KOPT-K1 (cell line): ENCODE measurements around the gene KRT77.

Experiments used
- H3K27ac ChIP-seq: fragments of 200-600 bp; sonication (generic); 2 replicates; pipeline ENCODE4 v1.5.1; 2016; ENCODE audit warnings: antibody characterized with exemption, mild to moderate bottlenecking, low read depth, low read length; ENCODE audit not compliant: poor library complexity, severe bottlenecking
- H3K36me3 ChIP-seq: fragments of 200-600 bp; sonication (generic); 2 replicates; pipeline ENCODE4 v1.5.1; 2017; ENCODE audit warnings: antibody characterized with exemption, mild to moderate bottlenecking, low read length, moderate library complexity; ENCODE audit not compliant: insufficient read depth
- H3K9me3 ChIP-seq: fragments of 200-600 bp; sonication (generic); 2 replicates; pipeline ENCODE4 v1.5.1; 2017; ENCODE audit warnings: antibody characterized with exemption, low read length, mild to moderate bottlenecking; ENCODE audit not compliant: insufficient read depth, poor library complexity, severe bottlenecking

KRT77 gene

GRCh38 chr12:52651726-52652261 is 51.5 kb downstream of the KRT77 start, which contains the start of gene KRT2:
Gene KRT2, minus strand, starts transcription at chr12:52652211. Its CDS starts 69 bp downstream, at chr12:52652142.
- Histone ChIP-seq H3K36me3 (no peaks in the 10 kb centered on the region), H3K27ac (no peak within 1 kb of the TSS), H3K9me3 (no peaks in the 10 kb centered on the region)

- Histone ChIP-seq H3K36me3 (no peaks in the 10 kb centered on the region), H3K27ac (no peak overlapping the region), H3K9me3 (no peaks in the 10 kb centered on the region)
Measured at GRCh38 chr12:52650520-52651081, 52.7 kb downstream of the KRT77 start.

GRCh38 chr12:52649066-52649465 is 54.3 kb downstream of the KRT77 start:
- no peaks in the 10 kb centered on the region for H3K9me3 ChIP-seq
- no peak overlapping the region for H3K27ac ChIP-seq
- H3K36me3 ChIP-seq = no peaks in the 10 kb centered on the region

- H3K36me3 ChIP-seq = no peaks in the 10 kb centered on the region
- H3K27ac ChIP-seq = no peak overlapping the region
- no peaks in the 10 kb centered on the region for H3K9me3 ChIP-seq
Measured at GRCh38 chr12:52648012-52648550, 55.2 kb downstream of the KRT77 start.

- Histone ChIP-seq H3K36me3 (no peaks in the 10 kb centered on the region), H3K27ac (no peak overlapping the region), H3K9me3 (no peaks in the 10 kb centered on the region)
Measured at GRCh38 chr12:52647601-52648000, 55.7 kb downstream of the KRT77 start.

GRCh38 chr12:52646613-52647012 is 56.7 kb downstream of the KRT77 start:
- Histone ChIP-seq H3K9me3 (no peaks in the 10 kb centered on the region), H3K27ac (no peak overlapping the region), H3K36me3 (no peaks in the 10 kb centered on the region)

- no peaks in the 10 kb centered on the region for H3K36me3 ChIP-seq
- no peaks in the 10 kb centered on the region for H3K9me3 ChIP-seq
- H3K27ac ChIP-seq = no peak overlapping the region
Measured at GRCh38 chr12:52645982-52646381, 57.3 kb downstream of the KRT77 start.

GRCh38 chr12:52645120-52645761 is 58.1 kb downstream of the KRT77 start:
- Histone ChIP-seq H3K9me3 (no peaks in the 10 kb centered on the region), H3K27ac (no peak overlapping the region), H3K36me3 (no peaks in the 10 kb centered on the region)

- no peak overlapping the region for H3K27ac ChIP-seq
- no peaks in the 10 kb centered on the region for H3K36me3 ChIP-seq
- no peaks in the 10 kb centered on the region for H3K9me3 ChIP-seq
Measured at GRCh38 chr12:52644078-52644415, 59.3 kb downstream of the KRT77 start.

GRCh38 chr12:52643233-52644077 is 59.9 kb downstream of the KRT77 start:
- Histone ChIP-seq H3K27ac (no peak overlapping the region), H3K9me3 (no peaks in the 10 kb centered on the region), H3K36me3 (no peaks in the 10 kb centered on the region)

- no peak overlapping the region for H3K27ac ChIP-seq
- H3K36me3 ChIP-seq = no peaks in the 10 kb centered on the region
- H3K9me3 ChIP-seq = no peaks in the 10 kb centered on the region
Measured at GRCh38 chr12:52641468-52641867, 61.9 kb downstream of the KRT77 start.
